B cell (primary cell): Measurements from ENCODE around the gene SLC33A1.

Experiments used
- CTCF ChIP-seq: fragments of 200-600 bp; IDR thresholded peaks from one replicate; pipeline ENCODE4 v1.8.0; 2022; ENCODE audit warnings: antibody characterized with exemption, mild to moderate bottlenecking
- EZH2 ChIP-seq: IDR thresholded peaks from 2 replicates; pipeline ENCODE4 v1.6.1; 2012; ENCODE audit warnings: borderline replicate concordance, low read depth, mild to moderate bottlenecking, moderate library complexity, low read length; ENCODE audit not compliant: insufficient read depth, poor library complexity, severe bottlenecking

- no peak for TF ChIP-seq CTCF
- no peak for TF ChIP-seq EZH2
Measured at GRCh38 chr3:155852341-155852740, 1.9 kb downstream of the SLC33A1 start.
